H1 (cell line): ENCODE measurements around the gene KLHL17. TPM values are rescaled to one million over a fixed set of nuclear protein-coding genes. Genes with fewer than 3 reads are reported as not detected.

Source experiments
- BCL11A ChIP-seq, 2 experiments: IDR thresholded peaks; one replicate each; pipeline ENCODE4 v1.6.1; 2011; ENCODE audit warnings: low read depth in 2 of 2, low read length in 2 of 2, mild to moderate bottlenecking in 2 of 2
- MAX ChIP-seq: IDR thresholded peaks from 2 replicates; pipeline ENCODE4 v1.6.1; 2012; ENCODE audit warnings: inconsistent platforms
- PHF8 ChIP-seq: fragments of 200-600 bp; sonication (generic); conservative IDR thresholded peaks from 2 replicates; pipeline ENCODE4 v1.7.1; 2012; ENCODE audit warnings: low read depth, mild to moderate bottlenecking, inconsistent platforms, low read length, moderate library complexity
- RBBP5 ChIP-seq: IDR thresholded peaks from 2 replicates; pipeline ENCODE4 v1.7.1; 2012; ENCODE audit warnings: low read depth, mild to moderate bottlenecking, inconsistent platforms, low read length, moderate library complexity, borderline replicate concordance
- polyA plus RNA-seq, 7 experiments: library from polyadenylated mRNA; depleted of rRNA in 3 of 7; stranded (reverse) in 5 of 7; unstranded in 2 of 7; fragments of >200 nt in 5 of 7; fragments of 200-250 nt in 2 of 7; gene quantifications; 1 replicate in 5 of 7; 2 replicates in 1 of 7; 4 replicates in 1 of 7; pipeline versions ENCODE4 v1.2.1 to v1.2.3, GENCODE V29; 2011 to 2013; ENCODE audit warnings: missing spikeins in 2 of 7, mixed read lengths in 2 of 7
- total RNA-seq: library from RNA; stranded (reverse); fragmentation: NEBNext Ultra II Directional; extraction: Animal tissue kit (Norgen Biotek cat#: 25700); gene quantifications from 2 replicates; pipeline ENCODE4 v1.2.1, GENCODE V29; 2021

KLHL17 gene
- total and polyA plus RNA-seq, 2 of the 8 experiments (the other 6 are each of a cell fraction or from before 2014, with no cell fraction given): 32.6 to 36.1 TPM

GRCh38 chr1:952603-953002 is 7.8 kb upstream of the KLHL17 start (continued):
- no peak for TF ChIP-seq PHF8
- no peak for TF ChIP-seq MAX
- TF ChIP-seq RBBP5: no peak
- TF ChIP-seq BCL11A (IDR thresholded peaks at IDR 0.05; ENCODE audit: low read depth in 2 of 2, low read length in 2 of 2): no peak
